Measurements from ENCODE around the gene GMDS.

DNA sequence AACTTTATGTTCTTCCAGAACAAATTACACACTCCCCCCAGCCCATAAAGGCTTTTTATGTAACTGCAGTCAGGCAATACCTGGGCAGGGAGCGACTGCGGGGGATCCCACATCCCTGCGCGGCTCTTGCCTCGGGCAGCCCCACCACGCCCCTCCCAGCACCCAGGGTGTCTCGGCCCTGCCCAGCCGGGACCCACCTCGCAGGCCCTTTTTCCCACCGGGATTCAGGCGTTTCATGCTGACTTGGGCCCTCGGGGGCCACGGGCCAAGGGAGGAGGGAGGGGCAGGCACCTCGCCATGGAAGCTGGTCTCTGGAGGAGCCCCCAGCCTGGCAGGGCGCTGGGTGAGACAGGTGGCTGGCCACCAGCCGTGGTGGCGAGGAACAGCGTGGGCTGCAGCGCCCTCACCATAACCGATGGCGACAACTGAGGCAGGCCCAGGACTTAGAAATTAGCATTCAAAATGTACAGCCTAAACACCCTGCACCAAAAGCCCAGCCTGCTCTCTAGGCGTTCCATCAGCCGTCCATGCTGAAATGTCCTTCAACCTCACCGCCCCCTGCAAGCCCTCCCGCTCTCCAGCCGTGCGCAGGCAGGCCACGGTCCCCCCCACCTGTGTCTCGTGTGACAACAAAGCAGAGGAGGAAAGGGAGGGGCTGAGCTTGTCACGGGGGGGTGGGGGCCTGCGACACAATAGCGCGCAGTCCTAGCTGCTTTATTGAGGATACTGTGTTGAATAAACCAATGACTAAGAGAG lies 650.8 kb downstream of the GMDS start:
- TF ChIP-seq EZH2phosphoT487 (IDR thresholded peaks at IDR 0.05; ENCODE audit: insufficient read depth, low read depth) (no peak), EZH2 (IDR thresholded peaks at IDR 0.05; ENCODE audit: insufficient read depth, poor library complexity, severe bottlenecking) (no peak)
